B cell (primary cell): ENCODE measurements around the gene BEAN1. TPM values are rescaled to one million over a fixed set of nuclear protein-coding genes. Genes with fewer than 3 reads are reported as not detected.
"Not testable (repeated sequence)": the region's sequence is repeated elsewhere in the genome, so short reads cannot be mapped to it uniquely, and the experiment has no call there.

Experiments
- ATAC-seq: fragments of 200-7000 bp; cut with Tn5 transposase; one replicate; pipeline ENCODE4 v1.10.0; 2021; ENCODE audit warnings: low read depth, mild to moderate bottlenecking, moderate number of reproducible peaks, moderate library complexity
- CTCF ChIA-PET: fragments of 350-600 bp; sonication (Branson Sonifier 250); formaldehyde crosslinking; loops from one replicate; lab custom pipeline; 2021; ENCODE audit warnings: antibody characterized with exemption, inconsistent platforms; lab: Charles Lee
- POLR2A ChIA-PET: fragments of 350-600 bp; sonication (Branson Sonifier 250); formaldehyde crosslinking; loops from one replicate; lab custom pipeline; 2021; ENCODE audit warnings: antibody characterized with exemption; lab: Charles Lee
- DNase-seq: peaks from one replicate; pipeline ENCODE4 v3.0.0; 2013
- H2AFZ ChIP-seq: 2 replicates; pipeline ENCODE4 v1.6.1; 2012; ENCODE audit warnings: mild to moderate bottlenecking, low read depth, low read length; ENCODE audit not compliant: insufficient read depth, poor library complexity, severe bottlenecking
- H3K27ac ChIP-seq, 2 donors: 1 replicate in 1 of 2; 2 replicates in 1 of 2; pipeline ENCODE4 v1.5.1; 2012 to 2013; ENCODE audit warnings: low read length in 2 of 2, mild to moderate bottlenecking in 2 of 2, moderate library complexity in 1 of 2
- H3K27me3 ChIP-seq, 4 experiments: fragments of 200-600 bp in 1 of 4; sonication (generic) in 1 of 4; replicated peaks in 1 of 4; 1 replicate in 2 of 4; 2 replicates in 2 of 4; pipeline versions ENCODE4 v1.6.1 to v1.7.0; 2013 to 2016; ENCODE audit warnings: low read length in 3 of 4, mild to moderate bottlenecking in 2 of 4, mixed read lengths in 1 of 4, moderate library complexity in 1 of 4; ENCODE audit not compliant: insufficient read depth in 4 of 4, control insufficient read depth in 3 of 4; ENCODE audit errors: control extremely low read depth in 1 of 4
- H3K36me3 ChIP-seq, 2 experiments: replicated peaks in 1 of 2; 1 replicate in 1 of 2; 2 replicates in 1 of 2; pipeline versions ENCODE4 v1.6.1 to v1.7.1; 2013; ENCODE audit warnings: low read length in 1 of 2; ENCODE audit not compliant: insufficient read depth in 2 of 2, control insufficient read depth in 1 of 2; ENCODE audit errors: control extremely low read depth in 1 of 2, extremely low read depth in 1 of 2
- H3K4me1 ChIP-seq, 2 donors: fragments of 200-600 bp in 1 of 2; sonication (generic) in 1 of 2; 1 replicate in 1 of 2; 2 replicates in 1 of 2; pipeline versions ENCODE4 v1.5.1 to v1.6.1; 2013 to 2017; ENCODE audit warnings: low read length in 2 of 2; ENCODE audit not compliant: control insufficient read depth in 2 of 2, insufficient read depth in 2 of 2
- H3K4me2 ChIP-seq: replicated peaks from 2 replicates; pipeline ENCODE3; 2012; ENCODE audit warnings: mild to moderate bottlenecking, low read depth, low read length; ENCODE audit not compliant: poor library complexity, severe bottlenecking
- H3K4me3 ChIP-seq, 5 experiments: fragments of 200-600 bp in 1 of 5; sonication (generic) in 1 of 5; 1 replicate in 3 of 5; 2 replicates in 2 of 5; pipeline versions ENCODE4 v1.5.1 to v1.7.0; 2011 to 2016; ENCODE audit warnings: low read length in 4 of 5, mild to moderate bottlenecking in 4 of 5, low read depth in 2 of 5, control low read depth in 1 of 5, moderate library complexity in 1 of 5; ENCODE audit not compliant: insufficient read depth in 1 of 5; ENCODE audit errors: control extremely low read depth in 1 of 5, extremely low read depth in 1 of 5
- H3K79me2 ChIP-seq: fragments of 200-600 bp; sonication (generic); one replicate; pipeline ENCODE4 v1.6.0; 2016; ENCODE audit warnings: low read length; ENCODE audit not compliant: control insufficient read depth, insufficient read depth
- H3K9ac ChIP-seq: fragments of 200-600 bp; sonication (generic); 2 replicates; pipeline ENCODE4 v1.6.1; 2017; ENCODE audit warnings: mild to moderate bottlenecking, low read length, moderate library complexity
- H3K9me3 ChIP-seq, 3 donors: one replicate each; pipeline versions ENCODE4 v1.6.1 to v1.7.1; 2013; ENCODE audit warnings: low read length in 2 of 3; ENCODE audit not compliant: control insufficient read depth in 2 of 3, insufficient read depth in 1 of 3; ENCODE audit errors: control extremely low read depth in 1 of 3
- H4K20me1 ChIP-seq: 2 replicates; pipeline ENCODE4 v1.6.0; 2012; ENCODE audit warnings: mild to moderate bottlenecking, low read length; ENCODE audit not compliant: insufficient read depth, control insufficient read depth, poor library complexity, severe bottlenecking
- H3K27ac Mint-ChIP-seq: one replicate; pipeline ENCODE4 v1.8.0; 2021; ENCODE audit warnings: mixed read lengths
- H3K27me3 Mint-ChIP-seq: one replicate; pipeline ENCODE4 v1.8.0; 2021; ENCODE audit warnings: mixed read lengths
- H3K4me1 Mint-ChIP-seq: one replicate; pipeline ENCODE4 v1.8.0; 2021; ENCODE audit warnings: mixed read lengths
- H3K4me3 Mint-ChIP-seq: one replicate; pipeline ENCODE4 v1.8.0; 2021; ENCODE audit warnings: mixed read lengths
- H3K9me3 Mint-ChIP-seq: one replicate; pipeline ENCODE4 v1.8.0; 2022; ENCODE audit warnings: mixed read lengths; ENCODE audit not compliant: insufficient read depth
- CTCF ChIP-seq: fragments of 200-600 bp; IDR thresholded peaks from one replicate; pipeline ENCODE4 v1.8.0; 2022; ENCODE audit warnings: antibody characterized with exemption, mild to moderate bottlenecking
- EZH2 ChIP-seq: IDR thresholded peaks from 2 replicates; pipeline ENCODE4 v1.6.1; 2012; ENCODE audit warnings: borderline replicate concordance, low read depth, mild to moderate bottlenecking, moderate library complexity, low read length; ENCODE audit not compliant: insufficient read depth, poor library complexity, severe bottlenecking
- WGBS: methylation state at CpG from one replicate; pipeline ENCODE4 v1.1.5; 2013; ENCODE audit warnings: missing lambda C conversion rate; ENCODE audit not compliant: insufficient coverage; 5-methylcytosine and 5-hydroxymethylcytosine counted together
- intact Hi-C: fragments of 100-400 bp; cut with micrococcal nuclease; formaldehyde crosslinking; loops from one replicate; pipeline ENCODE4 v1.10.0; 2022
- polyA plus RNA-seq: library from polyadenylated mRNA; depleted of rRNA; stranded (reverse); fragments of >200 nt; gene quantifications from 2 replicates; pipeline ENCODE4 v1.2.3, GENCODE V29; 2012
- total RNA-seq, 2 donors: library from RNA; stranded (reverse); fragments of 120-200 nt in 1 of 2; gene quantifications; 1 replicate in 1 of 2; 2 replicates in 1 of 2; pipeline versions ENCODE4 v1.2.3 to v1.2.4, GENCODE V29; 2013 to 2022

BEAN1 gene
- total and polyA plus RNA-seq, 2 donors (not counting 1 experiment from before 2014, with no cell fraction given): not detected

GRCh38 chr16:66513111-66513723 is 86.1 kb downstream of the BEAN1 start:
- Histone ChIP-seq H3K79me2 (peaks cover 6% of the 10 kb centered on the region), H3K9ac (no peak overlapping the region), H2AFZ (no peak overlapping the region), H3K27me3 (peaks cover 0 to 3% (median 0%) of the 10 kb centered on the region in 4 experiments), H3K36me3 (no peaks in the 10 kb centered on the region), H3K9me3 (no peaks in the 10 kb centered on the region), H3K4me2 (no peak overlapping the region), H4K20me1 (peaks cover 12% of the 10 kb centered on the region), H3K4me1 (peaks cover 28 to 42% of the 10 kb centered on the region in 2 donors), H3K27ac (no peak overlapping the region), H3K4me3 (no peak overlapping the region)
- intact Hi-C loops: no loop called here
- Mint-ChIP-seq H3K4me3 (no peak overlapping the region), H3K4me1 (peaks cover 50% of the 10 kb centered on the region), H3K27ac (peak overlapping the region; percentile 37), H3K9me3 (no peaks in the 10 kb centered on the region), H3K27me3 (peaks cover 3% of the 10 kb centered on the region)
- TF ChIP-seq EZH2: no peak
- no peak for TF ChIP-seq CTCF
- 97% methylated on average over 7 of the region's 8 CpGs for WGBS
- DNase-seq: no peak
- ChIA-PET CTCF (interaction anchor here (1.1 to 2.0 kb wide), 4 partner anchors 8 to 91 kb away, joined by 3 to 8 read pairs (median 4); partner anchors contain the start of gene CMTM3), POLR2A (no interaction called here)
- no peak for ATAC-seq

- H3K27ac Mint-ChIP-seq, H2AFZ ChIP-seq, H3K36me3 ChIP-seq, H3K9me3 ChIP-seq, H3K9me3 Mint-ChIP-seq, H3K27ac ChIP-seq, H3K4me3 Mint-ChIP-seq, DNase-seq, H3K27me3 ChIP-seq, ATAC-seq, H3K9ac ChIP-seq, POLR2A ChIA-PET, H3K79me2 ChIP-seq, H3K27me3 Mint-ChIP-seq, intact Hi-C loops, H3K4me2 ChIP-seq, H3K4me3 ChIP-seq: not testable (repeated sequence)
- WGBS: 95% methylated on average over 6 of the region's 17 CpGs
- peaks cover 48% of the 10 kb centered on the region for H3K4me1 Mint-ChIP-seq
- Histone ChIP-seq H4K20me1 (peaks cover 12% of the 10 kb centered on the region), H3K4me1 (peaks cover 33 to 37% of the 10 kb centered on the region in 2 donors)
- CTCF ChIA-PET: interaction anchor here (1.6 kb wide), 1 partner anchor 13 kb away, joined by 5 read pairs; no protein-coding TSS in a partner anchor
Observed at GRCh38 chr16:66514391-66514790, 87.3 kb downstream of the BEAN1 start.

GRCh38 chr16:66514980-66515595 is 88.0 kb downstream of the BEAN1 start:
- 99% methylated on average over 7 of the region's 10 CpGs for WGBS
- H3K27me3 Mint-ChIP-seq, ATAC-seq, H3K9me3 ChIP-seq, H3K4me3 Mint-ChIP-seq, H3K79me2 ChIP-seq, H3K9ac ChIP-seq, H3K4me3 ChIP-seq, H3K27me3 ChIP-seq, H3K9me3 Mint-ChIP-seq, H3K27ac ChIP-seq, intact Hi-C loops, H3K36me3 ChIP-seq, H3K27ac Mint-ChIP-seq, H2AFZ ChIP-seq: not testable (repeated sequence)
- DNase-seq: peak; percentile 12
- H3K4me1 ChIP-seq: peaks cover 39 to 44% of the 10 kb centered on the region in 2 donors
- peaks cover 55% of the 10 kb centered on the region for H3K4me1 Mint-ChIP-seq
- peaks cover 12% of the 10 kb centered on the region for H4K20me1 ChIP-seq
- peak overlapping the region; percentile 88 for H3K4me2 ChIP-seq
- CTCF ChIA-PET: interaction anchor here (0.9 to 1.6 kb wide), 17 partner anchors 10 to 158 kb away, joined by 3 to 13 read pairs (median 5); partner anchors contain the start of genes CKLF and TK2
- POLR2A ChIA-PET: interaction anchor here (1.1 to 1.4 kb wide), 2 partner anchors 10 to 36 kb away, joined by 3 to 19 read pairs; no protein-coding TSS in a partner anchor
